C4-2B (cell line): Measurements from ENCODE around the gene OR4D1.

Experiments used
- ZFX ChIP-seq: fragments of 450-650 bp; IDR thresholded peaks from 2 replicates; pipeline ENCODE4 v1.6.1; 2017
- TF ChIP-seq, protein P1 (sequence below): fragments of 450-650 bp; conservative IDR thresholded peaks from 2 replicates; pipeline ENCODE4 v1.5.1; 2017; ENCODE audit warnings: mild to moderate bottlenecking

DNA sequence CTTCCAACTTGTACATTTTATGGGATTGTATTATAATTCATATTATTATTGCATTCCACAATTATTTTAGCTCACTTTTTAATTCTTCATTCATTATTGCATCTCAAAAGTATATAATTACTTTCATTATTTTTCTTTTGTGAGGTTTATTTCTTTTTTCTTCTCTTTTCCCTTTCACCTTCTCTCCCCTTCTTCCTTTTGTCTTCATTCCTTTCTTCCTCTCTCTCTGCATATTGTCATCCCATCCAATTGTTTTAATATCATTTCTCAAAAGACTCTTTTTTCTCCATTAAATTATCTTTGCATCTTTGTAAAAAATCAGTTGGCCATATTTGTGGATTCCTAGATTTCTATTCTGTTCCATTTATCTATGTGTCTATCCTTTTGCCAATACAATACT lies 47.7 kb upstream of the OR4D1 start:
- TF ChIP-seq, protein P1, sequence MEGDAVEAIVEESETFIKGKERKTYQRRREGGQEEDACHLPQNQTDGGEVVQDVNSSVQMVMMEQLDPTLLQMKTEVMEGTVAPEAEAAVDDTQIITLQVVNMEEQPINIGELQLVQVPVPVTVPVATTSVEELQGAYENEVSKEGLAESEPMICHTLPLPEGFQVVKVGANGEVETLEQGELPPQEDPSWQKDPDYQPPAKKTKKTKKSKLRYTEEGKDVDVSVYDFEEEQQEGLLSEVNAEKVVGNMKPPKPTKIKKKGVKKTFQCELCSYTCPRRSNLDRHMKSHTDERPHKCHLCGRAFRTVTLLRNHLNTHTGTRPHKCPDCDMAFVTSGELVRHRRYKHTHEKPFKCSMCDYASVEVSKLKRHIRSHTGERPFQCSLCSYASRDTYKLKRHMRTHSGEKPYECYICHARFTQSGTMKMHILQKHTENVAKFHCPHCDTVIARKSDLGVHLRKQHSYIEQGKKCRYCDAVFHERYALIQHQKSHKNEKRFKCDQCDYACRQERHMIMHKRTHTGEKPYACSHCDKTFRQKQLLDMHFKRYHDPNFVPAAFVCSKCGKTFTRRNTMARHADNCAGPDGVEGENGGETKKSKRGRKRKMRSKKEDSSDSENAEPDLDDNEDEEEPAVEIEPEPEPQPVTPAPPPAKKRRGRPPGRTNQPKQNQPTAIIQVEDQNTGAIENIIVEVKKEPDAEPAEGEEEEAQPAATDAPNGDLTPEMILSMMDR: no peak
- TF ChIP-seq ZFX: no peak
